Measurements from ENCODE around the gene ETV6. TPM values are rescaled to one million over a fixed set of nuclear protein-coding genes. Genes with fewer than 3 reads are reported as not detected.

The ETV6 gene
- total RNA-seq, 2 donors from 2014 or later, result 50.2 to 82.3 TPM

DNA sequence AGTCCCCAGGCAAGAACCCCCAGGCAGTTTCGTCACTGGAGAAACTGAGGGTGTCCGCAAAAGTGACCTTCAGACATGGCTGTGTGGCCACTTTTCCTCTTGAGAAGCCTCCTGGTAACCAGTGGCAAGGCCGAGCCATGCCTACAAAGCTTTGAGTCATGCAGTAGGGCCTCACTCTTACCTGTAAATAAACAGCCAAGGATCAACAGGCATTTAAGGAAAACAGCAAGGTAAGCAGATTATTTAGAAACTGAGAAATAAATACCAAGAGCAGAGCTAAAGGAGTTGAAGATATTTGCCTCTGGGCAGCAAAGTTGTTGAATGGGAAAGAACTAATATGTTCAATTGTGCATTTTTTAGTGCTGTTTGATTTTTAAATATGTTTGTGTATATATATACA lies 280.2 kb downstream of the ETV6 start:
- Mint-ChIP-seq H3K36me3 (no peaks in the 10 kb centered on the region), H3K4me1 (ENCODE audit: low read depth in 2 of 2) (no peaks in the 10 kb centered on the region), H3K9me3 (no peaks in the 10 kb centered on the region), H3K27me3 (peaks cover 19 to 24% of the 10 kb centered on the region in 2 donors), H3K27ac (no peak overlapping the region), H3K4me3 (no peak overlapping the region)
- ATAC-seq, result no peak
- DNase-seq (ENCODE audit: low spot score), result no peak

DNA sequence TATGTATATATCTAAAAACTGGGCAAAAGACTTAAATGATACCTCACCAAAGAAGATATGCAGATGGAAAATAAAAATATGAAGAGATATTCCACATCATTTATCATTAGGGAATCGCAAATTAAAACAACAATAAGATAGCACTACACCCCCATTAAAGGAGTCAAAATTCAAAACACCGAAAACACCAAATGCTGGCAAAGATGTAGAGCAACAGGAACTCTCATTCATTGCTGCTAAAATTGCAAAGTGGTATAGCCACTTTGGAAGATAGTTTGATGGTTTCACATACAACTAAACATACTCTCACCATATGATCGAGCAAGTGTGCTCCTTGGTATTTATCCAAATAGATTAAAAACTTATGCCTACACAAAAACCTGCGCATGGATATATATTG lies 289.7 kb downstream of the ETV6 start:
- Mint-ChIP-seq H3K27ac (no peak overlapping the region), H3K9me3 (no peaks in the 10 kb centered on the region), H3K4me3 (no peak overlapping the region), H3K4me1 (ENCODE audit: low read depth in 2 of 2) (peaks cover 0 to under 1% of the 10 kb centered on the region in 2 donors), H3K27me3 (peaks cover under 1 to 3% of the 10 kb centered on the region in 2 donors), H3K36me3 (peaks cover 5% of the 10 kb centered on the region)
- ATAC-seq, result no peak
- DNase-seq (ENCODE audit: low spot score), result no peak

DNA sequence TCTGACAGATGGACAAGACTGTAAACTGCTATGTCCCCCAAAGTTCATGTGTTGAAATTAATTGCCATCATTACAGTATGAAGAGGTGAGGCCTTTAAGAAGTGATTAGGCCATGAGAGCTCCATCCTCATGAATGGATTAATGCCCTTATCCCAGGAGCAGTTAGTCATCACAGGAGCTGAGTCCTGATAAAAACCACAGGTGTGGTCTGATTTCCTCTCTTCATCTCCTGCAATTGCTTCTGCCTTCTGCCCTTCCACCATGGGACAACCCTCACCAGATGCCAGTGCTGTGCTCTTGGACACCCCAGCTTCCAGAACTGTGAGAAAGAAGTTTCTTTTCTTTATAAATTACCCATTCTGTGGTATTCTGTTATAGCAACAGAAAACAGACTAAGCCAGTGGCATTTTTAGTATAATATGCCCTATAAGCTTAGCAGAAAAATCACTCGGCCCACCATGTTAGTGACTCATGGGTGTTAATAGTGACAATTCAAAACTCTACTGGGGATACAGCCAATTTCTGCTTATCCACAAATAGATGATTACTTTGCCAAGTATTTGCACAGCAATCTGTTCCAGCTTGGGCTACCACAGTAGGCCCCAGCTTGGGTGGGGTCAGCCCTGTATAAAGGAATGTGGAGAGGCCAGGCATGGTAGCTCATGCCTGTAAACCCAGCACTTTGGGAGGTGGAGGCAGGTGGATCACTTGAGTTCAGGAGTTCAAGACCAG lies 292.3 kb downstream of the ETV6 start:
- H3K36me3 Mint-ChIP-seq, result no peaks in the 10 kb centered on the region
- no peaks in the 10 kb centered on the region for H3K9me3 Mint-ChIP-seq
- H3K27me3 Mint-ChIP-seq, result peaks cover 6 to 8% of the 10 kb centered on the region in 2 donors
- H3K4me1 Mint-ChIP-seq (ENCODE audit: low read depth in 2 of 2), result peaks cover 0 to 8% of the 10 kb centered on the region in 2 donors
- DNase-seq (ENCODE audit: low spot score) (no peak), ATAC-seq (no peak)
- H3K27ac Mint-ChIP-seq, result no peak overlapping the region
- no peak overlapping the region for H3K4me3 Mint-ChIP-seq

DNA sequence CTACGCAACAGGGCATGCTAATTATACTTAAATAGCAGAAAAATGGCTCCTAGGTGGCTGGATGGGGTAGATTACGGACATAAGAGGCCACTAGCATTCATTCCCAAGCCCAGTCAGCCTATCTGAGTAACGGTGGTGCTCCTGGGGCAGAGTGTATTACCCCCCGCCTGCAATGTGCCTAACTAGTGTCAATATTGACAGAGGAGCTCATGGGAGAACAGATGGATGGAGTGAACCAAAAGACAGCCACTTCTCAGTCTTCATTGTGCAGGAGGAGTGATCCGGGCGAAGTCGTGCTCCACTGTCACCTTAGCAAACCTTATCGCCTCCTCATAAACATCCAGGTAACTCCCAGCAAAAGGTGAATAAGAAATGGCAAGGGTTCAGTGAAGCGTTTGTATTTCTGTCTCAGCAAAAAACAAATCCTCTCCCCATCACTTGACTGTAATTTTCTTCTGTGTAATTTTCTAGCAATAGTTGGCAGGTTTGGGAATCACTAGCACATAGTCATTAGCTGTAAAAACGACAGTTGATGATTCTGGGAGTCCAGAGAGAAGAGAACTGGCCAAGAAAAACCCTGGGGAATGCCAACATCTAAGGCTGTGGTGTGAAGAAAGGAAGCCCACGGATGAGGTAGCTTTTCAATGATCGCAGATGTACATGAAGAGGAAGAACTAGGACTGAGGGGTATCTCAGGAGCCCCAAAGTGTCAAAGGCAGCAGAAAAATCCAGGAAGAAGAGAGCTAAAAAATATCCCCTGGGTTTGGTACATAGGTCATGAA lies 294.6 kb downstream of the ETV6 start:
- Mint-ChIP-seq H3K4me3 (no peak overlapping the region), H3K27me3 (peaks cover 13 to 16% of the 10 kb centered on the region in 2 donors), H3K27ac (no peak overlapping the region), H3K4me1 (ENCODE audit: low read depth in 2 of 2) (peaks cover 5 to 12% of the 10 kb centered on the region in 2 donors), H3K9me3 (no peaks in the 10 kb centered on the region), H3K36me3 (no peaks in the 10 kb centered on the region)
- DNase-seq (ENCODE audit: low spot score) (no peak), ATAC-seq (no peak)

Data from natural killer cell treated with Interleukin-12 subunit alpha and Interleukin-12 subunit beta and Interleukin-15 and Interleukin-18, amount 100 ng/mL, for 72 hours (primary cell).